SK-N-SH (cell line): ENCODE results near the gene CYB5D1. TPM values are rescaled to one million over a fixed set of nuclear protein-coding genes. Genes with fewer than 3 reads are reported as not detected.

Source experiments
- CTCF ChIA-PET: fragments of 300-600, 350-600 bp; formaldehyde crosslinking; extraction: SDS; loops from one replicate; lab custom pipeline; 2021; lab: Yijun Ruan, JAX
- POLR2A ChIA-PET: fragments of 350-600 bp; sonication (Branson Sonifier 250); formaldehyde crosslinking; extraction: SDS; loops from one replicate; lab custom pipeline; 2020; ENCODE audit warnings: antibody characterized with exemption, inconsistent platforms; lab: Yijun Ruan, JAX
- DNase-seq: peaks from one replicate; pipeline ENCODE4 v3.0.0; 2012
- H2AFZ ChIP-seq: fragments of 200-600 bp; sonication (generic); 2 replicates; pipeline ENCODE4 v1.8.1; 2016; ENCODE audit warnings: antibody characterized with exemption, mild to moderate bottlenecking, low read depth
- H3F3A ChIP-seq: fragments of 200-600 bp; sonication (generic); replicated peaks from 2 replicates; pipeline ENCODE3; 2016; ENCODE audit warnings: antibody characterized with exemption, mild to moderate bottlenecking; ENCODE audit not compliant: insufficient read depth
- H3K27ac ChIP-seq, 2 experiments: fragments of 200-500 bp in 1 of 2; fragments of 200-600 bp in 1 of 2; sonication (Bioruptor generic) in 1 of 2; sonication (generic), shearing (Covaris generic) in 1 of 2; 2 replicates each; pipeline versions ENCODE4 v1.5.1 to v1.6.1; 2014 to 2016; ENCODE audit warnings: low read depth in 2 of 2, inconsistent platforms in 1 of 2, low read length in 1 of 2, mild to moderate bottlenecking in 1 of 2, mixed read lengths in 1 of 2
- H3K27me3 ChIP-seq: fragments of 200-600 bp; sonication (generic), shearing (Covaris generic); 2 replicates; pipeline ENCODE4 v1.6.1; 2016; ENCODE audit warnings: mixed run types; ENCODE audit not compliant: insufficient read depth
- H3K36me3 ChIP-seq, 2 experiments: fragments of 200-500 bp in 1 of 2; fragments of 200-600 bp in 1 of 2; sonication (Bioruptor generic) in 1 of 2; sonication (generic) in 1 of 2; replicated peaks in 1 of 2; 2 replicates each; pipeline versions ENCODE3 to v1.5.1; 2014 to 2016; ENCODE audit warnings: low read length in 1 of 2, mild to moderate bottlenecking in 1 of 2; ENCODE audit not compliant: insufficient read depth in 2 of 2, control insufficient read depth in 1 of 2
- H3K4me1 ChIP-seq, 2 experiments: fragments of 200-500 bp in 1 of 2; fragments of 200-600 bp in 1 of 2; sonication (Bioruptor generic) in 1 of 2; sonication (generic), shearing (Covaris generic) in 1 of 2; 2 replicates each; pipeline versions ENCODE4 v1.5.1 to v1.6.1; 2014 to 2016; ENCODE audit warnings: low read depth in 1 of 2, low read length in 1 of 2, mixed run types in 1 of 2; ENCODE audit not compliant: insufficient read depth in 2 of 2, control insufficient read depth in 1 of 2
- H3K4me2 ChIP-seq: fragments of 200-600 bp; sonication (generic), shearing (Covaris generic); 2 replicates; pipeline ENCODE4 v1.6.1; 2017; ENCODE audit warnings: mixed run types
- H3K4me3 ChIP-seq, 2 experiments: fragments of 200-500 bp in 1 of 2; fragments of 200-600 bp in 1 of 2; sonication (Bioruptor generic) in 1 of 2; sonication (generic), shearing (Covaris generic) in 1 of 2; 2 replicates each; pipeline versions ENCODE4 v1.5.1 to v1.8.1; 2014 to 2016; ENCODE audit warnings: low read depth in 2 of 2, inconsistent platforms in 1 of 2, low read length in 1 of 2, mild to moderate bottlenecking in 1 of 2, mixed read lengths in 1 of 2, moderate library complexity in 1 of 2
- H3K79me2 ChIP-seq: fragments of 200-600 bp; sonication (generic); 2 replicates; pipeline ENCODE4 v1.8.1; 2017; ENCODE audit warnings: mild to moderate bottlenecking; ENCODE audit not compliant: insufficient read depth
- H3K9ac ChIP-seq: fragments of 200-600 bp; sonication (generic); 2 replicates; pipeline ENCODE4 v1.6.1; 2017; ENCODE audit warnings: mixed run types
- H3K9me2 ChIP-seq: fragments of 200-600 bp; sonication (generic); 2 replicates; pipeline ENCODE4 v1.6.1; 2017; ENCODE audit warnings: mixed run types
- H3K9me3 ChIP-seq: fragments of 200-600 bp; sonication (generic); 2 replicates; pipeline ENCODE4 v1.6.1; 2017; ENCODE audit warnings: mixed run types, mild to moderate bottlenecking, moderate library complexity
- H4K20me1 ChIP-seq: fragments of 200-600 bp; sonication (generic); 2 replicates; pipeline ENCODE4 v1.6.1; 2017; ENCODE audit warnings: mild to moderate bottlenecking, mixed run types; ENCODE audit not compliant: insufficient read depth
- CHD2 ChIP-seq: fragments of 150-350 bp; IDR thresholded peaks from 2 replicates; pipeline ENCODE4 v1.6.1; 2018; ENCODE audit warnings: low read length; ENCODE audit not compliant: partially characterized antibody
- EP300 ChIP-seq, 2 experiments: IDR thresholded peaks; 2 replicates each; pipeline versions ENCODE4 v1.4.0 to v1.6.1; 2012; ENCODE audit warnings: borderline replicate concordance in 1 of 2, low read depth in 1 of 2, low read length in 1 of 2
- EZH2phosphoT487 ChIP-seq: fragments of 200-600 bp; sonication (generic); IDR thresholded peaks from 2 replicates; pipeline ENCODE4 v1.6.1; 2017; ENCODE audit warnings: low read depth, mixed run types, mild to moderate bottlenecking, antibody characterized with exemption, moderate library complexity, borderline replicate concordance
- GABPA ChIP-seq: IDR thresholded peaks from 2 replicates; pipeline ENCODE4 v1.4.0; 2012; ENCODE audit warnings: low read depth, mild to moderate bottlenecking
- NFIC ChIP-seq: IDR thresholded peaks from 2 replicates; pipeline ENCODE4 v1.4.0; 2012; ENCODE audit warnings: borderline replicate concordance
- RFX5 ChIP-seq: IDR thresholded peaks from 2 replicates; pipeline ENCODE4 v1.6.1; 2012; ENCODE audit warnings: mild to moderate bottlenecking, improper control_type of control experiment, low read length
- TAF1 ChIP-seq: IDR thresholded peaks from 2 replicates; pipeline ENCODE4 v1.6.1; 2012; ENCODE audit warnings: low read depth, mild to moderate bottlenecking, low read length, moderate library complexity, borderline replicate concordance
- TCF12 ChIP-seq: IDR thresholded peaks from 2 replicates; pipeline ENCODE4 v1.4.0; 2012
- USF1 ChIP-seq: IDR thresholded peaks from 2 replicates; pipeline ENCODE4 v1.4.0; 2012; ENCODE audit warnings: low read depth, borderline replicate concordance
- WGBS: methylation state at CpG from one replicate; pipeline ENCODE4 v1.1.6; 2017; ENCODE audit warnings: low lambda C conversion rate; 5-methylcytosine and 5-hydroxymethylcytosine counted together
- polyA plus RNA-seq, 3 experiments: library from polyadenylated mRNA; depleted of rRNA; stranded (reverse); fragments of >200 nt; gene quantifications; 2 replicates each; pipeline ENCODE4 v1.2.3, GENCODE V29; 2012
- TF ChIP-seq, protein P1 (sequence below): IDR thresholded peaks from 2 replicates; pipeline ENCODE4 v1.6.1; 2012; ENCODE audit warnings: mild to moderate bottlenecking, low read depth, low read length, moderate library complexity
- TF ChIP-seq, protein P2 (sequence below): IDR thresholded peaks from 2 replicates; pipeline ENCODE4 v1.4.0; 2012; ENCODE audit warnings: low read depth, borderline replicate concordance

The CYB5D1 gene
- polyA plus RNA-seq, 1 of the 3 experiments (the other 2 are of a cell fraction), result 8.8 TPM

GRCh38 chr17:7814969-7815368 is 42.8 kb upstream of the CYB5D1 start:
- H2AFZ ChIP-seq, result no peak overlapping the region
- H3K9me2 ChIP-seq, result no peaks in the 10 kb centered on the region
- TF ChIP-seq GABPA, result no peak
- TF ChIP-seq TCF12, result no peak
- TF ChIP-seq EZH2phosphoT487, result no peak
- TF ChIP-seq USF1, result no peak
- TF ChIP-seq, protein P1, sequence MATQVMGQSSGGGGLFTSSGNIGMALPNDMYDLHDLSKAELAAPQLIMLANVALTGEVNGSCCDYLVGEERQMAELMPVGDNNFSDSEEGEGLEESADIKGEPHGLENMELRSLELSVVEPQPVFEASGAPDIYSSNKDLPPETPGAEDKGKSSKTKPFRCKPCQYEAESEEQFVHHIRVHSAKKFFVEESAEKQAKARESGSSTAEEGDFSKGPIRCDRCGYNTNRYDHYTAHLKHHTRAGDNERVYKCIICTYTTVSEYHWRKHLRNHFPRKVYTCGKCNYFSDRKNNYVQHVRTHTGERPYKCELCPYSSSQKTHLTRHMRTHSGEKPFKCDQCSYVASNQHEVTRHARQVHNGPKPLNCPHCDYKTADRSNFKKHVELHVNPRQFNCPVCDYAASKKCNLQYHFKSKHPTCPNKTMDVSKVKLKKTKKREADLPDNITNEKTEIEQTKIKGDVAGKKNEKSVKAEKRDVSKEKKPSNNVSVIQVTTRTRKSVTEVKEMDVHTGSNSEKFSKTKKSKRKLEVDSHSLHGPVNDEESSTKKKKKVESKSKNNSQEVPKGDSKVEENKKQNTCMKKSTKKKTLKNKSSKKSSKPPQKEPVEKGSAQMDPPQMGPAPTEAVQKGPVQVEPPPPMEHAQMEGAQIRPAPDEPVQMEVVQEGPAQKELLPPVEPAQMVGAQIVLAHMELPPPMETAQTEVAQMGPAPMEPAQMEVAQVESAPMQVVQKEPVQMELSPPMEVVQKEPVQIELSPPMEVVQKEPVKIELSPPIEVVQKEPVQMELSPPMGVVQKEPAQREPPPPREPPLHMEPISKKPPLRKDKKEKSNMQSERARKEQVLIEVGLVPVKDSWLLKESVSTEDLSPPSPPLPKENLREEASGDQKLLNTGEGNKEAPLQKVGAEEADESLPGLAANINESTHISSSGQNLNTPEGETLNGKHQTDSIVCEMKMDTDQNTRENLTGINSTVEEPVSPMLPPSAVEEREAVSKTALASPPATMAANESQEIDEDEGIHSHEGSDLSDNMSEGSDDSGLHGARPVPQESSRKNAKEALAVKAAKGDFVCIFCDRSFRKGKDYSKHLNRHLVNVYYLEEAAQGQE, result no peak
- no peak for TF ChIP-seq RFX5
- TF ChIP-seq, all 33 proteins: peak for 0
- H3K4me3 ChIP-seq, result no peak overlapping the region
- DNase-seq, result no peak
- 81% methylated on average over 5 of the region's 5 CpGs for WGBS
- H3F3A ChIP-seq, result no peaks in the 10 kb centered on the region
- no peaks in the 10 kb centered on the region for H3K79me2 ChIP-seq
- CTCF ChIA-PET, result interaction anchor here (0.8 to 2.0 kb wide), 3 partner anchors 11 to 259 kb away, joined by 3 to 12 read pairs (median 4); no protein-coding TSS in a partner anchor
- no peak overlapping the region for H3K4me2 ChIP-seq
- H4K20me1 ChIP-seq, result no peaks in the 10 kb centered on the region
- H3K9me3 ChIP-seq, result no peaks in the 10 kb centered on the region
- no peak overlapping the region for H3K9ac ChIP-seq
- POLR2A ChIA-PET, result no interaction called here
- peaks cover 0 to 8% of the 10 kb centered on the region in 2 experiments; a peak in 1 of 4 replicates for H3K4me1 ChIP-seq
- no peaks in the 10 kb centered on the region for H3K27me3 ChIP-seq
- no peak overlapping the region for H3K27ac ChIP-seq
- no peaks in the 10 kb centered on the region for H3K36me3 ChIP-seq

DNA sequence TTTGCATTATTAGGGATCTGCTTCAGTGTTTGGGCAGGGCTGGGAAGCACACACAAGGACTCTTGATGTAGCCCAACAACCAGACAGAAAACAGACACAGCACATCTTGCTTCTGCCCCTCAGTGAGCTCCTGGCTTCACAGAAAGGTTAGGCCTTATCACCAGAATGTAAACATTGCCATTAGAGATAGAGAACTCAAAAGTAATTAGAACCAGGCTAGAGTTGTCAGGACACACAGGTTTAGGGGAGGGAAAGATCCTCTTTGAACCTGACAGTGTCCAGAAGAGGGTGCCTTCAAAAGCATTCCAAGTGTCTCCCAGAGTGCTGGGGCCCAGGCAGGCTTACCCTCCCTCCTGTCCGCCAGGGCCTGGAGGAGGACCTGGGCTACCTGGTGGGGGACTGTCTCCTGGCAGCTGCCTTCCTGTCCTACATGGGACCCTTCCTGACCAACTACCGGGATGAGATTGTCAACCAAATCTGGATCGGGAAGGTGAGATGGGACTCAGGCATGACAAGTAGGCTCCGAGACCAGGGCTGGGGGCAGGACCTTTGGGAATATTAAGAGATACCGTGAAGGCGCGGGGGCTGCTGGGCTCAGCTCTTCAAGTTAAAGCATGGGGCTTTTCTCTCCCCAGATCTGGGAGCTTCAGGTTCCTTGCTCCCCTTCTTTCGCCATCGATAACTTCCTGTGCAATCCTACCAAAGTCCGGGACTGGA is 40.7 kb upstream of the CYB5D1 start:
- Histone ChIP-seq H2AFZ (no peak overlapping the region), H3K36me3 (no peaks in the 10 kb centered on the region), H3K9me3 (no peaks in the 10 kb centered on the region), H3K27me3 (no peaks in the 10 kb centered on the region), H3K4me1 (peaks cover 0 to 8% of the 10 kb centered on the region in 2 experiments; a peak in 1 of 4 replicates), H3K9ac (no peak overlapping the region), H3K4me3 (no peak overlapping the region), H3F3A (no peaks in the 10 kb centered on the region), H4K20me1 (no peaks in the 10 kb centered on the region), H3K27ac (no peak overlapping the region), H3K79me2 (no peaks in the 10 kb centered on the region)
- POLR2A ChIA-PET, result interaction anchor here (1.0 to 1.4 kb wide), 2 partner anchors 8 to 40 kb away, joined by 4 to 5 read pairs; partner anchors contain the start of gene NAA38
- WGBS, result 81% methylated on average over 7 of the region's 10 CpGs
- no peak for TF ChIP-seq NFIC
- no peak for TF ChIP-seq CHD2
- TF ChIP-seq EP300 (IDR thresholded peaks at IDR 0.05; ENCODE audit: borderline replicate concordance in 1 of 2, low read depth in 1 of 2, low read length in 1 of 2), result no peak
- no peak for TF ChIP-seq TAF1
- TF ChIP-seq, protein P2, sequence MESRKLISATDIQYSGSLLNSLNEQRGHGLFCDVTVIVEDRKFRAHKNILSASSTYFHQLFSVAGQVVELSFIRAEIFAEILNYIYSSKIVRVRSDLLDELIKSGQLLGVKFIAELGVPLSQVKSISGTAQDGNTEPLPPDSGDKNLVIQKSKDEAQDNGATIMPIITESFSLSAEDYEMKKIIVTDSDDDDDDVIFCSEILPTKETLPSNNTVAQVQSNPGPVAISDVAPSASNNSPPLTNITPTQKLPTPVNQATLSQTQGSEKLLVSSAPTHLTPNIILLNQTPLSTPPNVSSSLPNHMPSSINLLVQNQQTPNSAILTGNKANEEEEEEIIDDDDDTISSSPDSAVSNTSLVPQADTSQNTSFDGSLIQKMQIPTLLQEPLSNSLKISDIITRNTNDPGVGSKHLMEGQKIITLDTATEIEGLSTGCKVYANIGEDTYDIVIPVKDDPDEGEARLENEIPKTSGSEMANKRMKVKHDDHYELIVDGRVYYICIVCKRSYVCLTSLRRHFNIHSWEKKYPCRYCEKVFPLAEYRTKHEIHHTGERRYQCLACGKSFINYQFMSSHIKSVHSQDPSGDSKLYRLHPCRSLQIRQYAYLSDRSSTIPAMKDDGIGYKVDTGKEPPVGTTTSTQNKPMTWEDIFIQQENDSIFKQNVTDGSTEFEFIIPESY, result no peak
- TF ChIP-seq, all 33 proteins: peak for 0
- H3K4me2 ChIP-seq, result no peak overlapping the region
- CTCF ChIA-PET, result interaction anchor here (1.0 to 2.7 kb wide), 8 partner anchors 9 to 224 kb away, joined by 3 to 18 read pairs (median 4); partner anchors contain the start of gene NAA38
- no peaks in the 10 kb centered on the region for H3K9me2 ChIP-seq
- DNase-seq, result no peak
